ENCODE measurements around the gene CFAP69.
A peak's percentile ranks its signal among the peaks of the same experiment; 100 is the strongest.

The CFAP69 gene

GRCh38 chr7:90270431-90271178 lies 25.6 kb downstream of the CFAP69 start:
- Mint-ChIP-seq H3K36me3 (ENCODE audit: low read depth) (no peaks in the 10 kb centered on the region), H3K4me3 (no peak overlapping the region), H3K27me3 (peaks cover 2% of the 10 kb centered on the region), H3K9me3 (no peaks in the 10 kb centered on the region), H3K27ac (no peak overlapping the region), H3K4me1 (no peaks in the 10 kb centered on the region)
- ATAC-seq (no peak), DNase-seq (no peak)

DNA sequence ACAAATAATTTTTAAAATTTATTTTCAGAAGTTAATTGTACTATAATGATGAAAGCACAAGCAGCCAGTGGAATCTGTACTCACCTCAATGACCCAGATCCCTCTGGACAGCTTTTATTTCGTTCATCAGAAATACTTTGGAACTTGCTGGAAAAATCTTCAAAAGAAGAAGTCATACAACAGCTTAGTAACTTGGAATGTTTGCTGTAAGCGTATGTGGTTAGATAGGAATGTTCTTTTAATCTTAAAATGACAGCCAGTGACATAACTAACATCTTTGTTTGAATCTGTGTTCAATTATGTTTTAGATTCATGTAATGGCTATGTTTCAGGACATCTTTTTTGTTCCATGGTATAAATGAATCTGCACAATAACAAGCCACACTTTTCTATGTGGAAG lies 26.8 kb downstream of the CFAP69 start:
- H3K36me3 Mint-ChIP-seq (ENCODE audit: low read depth): no peaks in the 10 kb centered on the region
- H3K9me3 Mint-ChIP-seq: no peaks in the 10 kb centered on the region
- H3K27me3 Mint-ChIP-seq: peaks cover 2% of the 10 kb centered on the region
- H3K4me3 Mint-ChIP-seq: no peak overlapping the region
- no peaks in the 10 kb centered on the region for H3K4me1 Mint-ChIP-seq
- ATAC-seq: no peak
- H3K27ac Mint-ChIP-seq: no peak overlapping the region
- DNase-seq: no peak

GRCh38 chr7:90272242-90272641 lies 27.3 kb downstream of the CFAP69 start:
- H3K4me3 Mint-ChIP-seq: no peak overlapping the region
- peaks cover 2% of the 10 kb centered on the region for H3K27me3 Mint-ChIP-seq
- no peak for ATAC-seq
- H3K4me1 Mint-ChIP-seq: no peaks in the 10 kb centered on the region
- no peaks in the 10 kb centered on the region for H3K36me3 Mint-ChIP-seq (ENCODE audit: low read depth)
- no peak for DNase-seq
- H3K9me3 Mint-ChIP-seq: no peaks in the 10 kb centered on the region
- no peak overlapping the region for H3K27ac Mint-ChIP-seq

DNA sequence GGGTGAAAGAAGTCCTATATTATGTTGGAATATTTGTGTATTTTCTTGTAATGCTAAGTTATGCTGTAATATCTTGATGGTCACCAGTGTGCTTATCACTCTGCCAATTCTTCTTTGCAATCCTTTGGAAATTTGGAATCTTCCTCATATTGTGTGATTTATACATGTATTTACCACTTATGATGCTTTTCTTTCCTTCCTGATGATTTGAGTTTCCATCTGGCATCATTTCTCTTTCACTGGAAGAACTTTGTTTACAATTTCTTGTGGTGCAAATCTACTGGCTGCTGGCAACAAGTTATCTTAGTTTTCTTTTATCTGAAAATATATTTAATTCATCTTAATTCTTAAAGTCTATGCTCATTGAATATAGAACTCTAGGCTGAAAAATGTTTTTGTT lies 29.2 kb downstream of the CFAP69 start:
- no peak overlapping the region for H3K4me3 Mint-ChIP-seq
- ATAC-seq (no peak), DNase-seq (no peak)
- H3K4me1 Mint-ChIP-seq: no peaks in the 10 kb centered on the region
- H3K27ac Mint-ChIP-seq: no peak overlapping the region
- peaks cover 2% of the 10 kb centered on the region for H3K27me3 Mint-ChIP-seq
- no peaks in the 10 kb centered on the region for H3K36me3 Mint-ChIP-seq (ENCODE audit: low read depth)
- no peaks in the 10 kb centered on the region for H3K9me3 Mint-ChIP-seq

DNA sequence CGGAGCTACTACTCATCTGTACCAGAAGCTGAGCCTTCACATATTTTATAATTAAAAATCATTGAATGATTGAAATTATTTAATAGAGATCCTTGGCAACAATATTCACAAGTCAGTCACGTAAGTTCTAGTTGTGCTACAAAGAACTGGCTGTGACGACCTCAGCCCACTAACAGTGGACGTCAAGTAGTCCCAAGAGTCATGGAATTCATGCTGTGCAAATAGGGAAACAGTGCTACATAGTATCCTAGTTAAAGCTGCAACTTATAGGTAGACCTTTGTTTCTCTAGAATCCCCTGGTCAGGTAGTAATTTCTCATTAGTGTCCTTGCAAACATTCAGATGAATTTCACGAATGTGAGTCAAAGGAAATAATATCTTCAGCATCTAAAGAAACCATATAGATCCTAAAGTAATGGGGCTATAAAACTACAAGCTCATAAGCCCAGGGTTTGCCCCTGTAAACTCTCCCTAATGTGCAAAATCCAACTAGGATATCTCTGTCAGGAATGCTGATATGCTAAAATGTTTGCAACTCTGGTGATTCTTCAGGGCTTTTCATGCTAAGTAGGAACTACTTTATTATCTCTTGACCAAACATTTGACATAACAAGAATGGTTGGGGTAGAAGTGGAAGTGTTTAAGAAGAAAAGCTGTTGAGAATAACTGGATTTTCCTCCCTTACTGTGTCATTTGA lies 31.2 kb downstream of the CFAP69 start:
- Mint-ChIP-seq H3K4me1 (no peaks in the 10 kb centered on the region), H3K9me3 (no peaks in the 10 kb centered on the region), H3K4me3 (no peak overlapping the region), H3K27me3 (no peaks in the 10 kb centered on the region), H3K36me3 (ENCODE audit: low read depth) (no peaks in the 10 kb centered on the region), H3K27ac (no peak overlapping the region)
- ATAC-seq (no peak), DNase-seq (no peak)

- peaks cover 1% of the 10 kb centered on the region for H3K4me1 Mint-ChIP-seq
- no peak overlapping the region for H3K4me3 Mint-ChIP-seq
- no peaks in the 10 kb centered on the region for H3K27me3 Mint-ChIP-seq
- H3K9me3 Mint-ChIP-seq: peaks cover 8% of the 10 kb centered on the region
- ATAC-seq (no peak), DNase-seq (no peak)
- H3K36me3 Mint-ChIP-seq (ENCODE audit: low read depth): no peaks in the 10 kb centered on the region
- H3K27ac Mint-ChIP-seq: no peak overlapping the region
Measured at GRCh38 chr7:90288154-90288553, 43.2 kb downstream of the CFAP69 start.

- H3K9me3 Mint-ChIP-seq: peaks cover 8% of the 10 kb centered on the region
- peaks cover 2% of the 10 kb centered on the region for H3K36me3 Mint-ChIP-seq (ENCODE audit: low read depth)
- no peak overlapping the region for H3K27ac Mint-ChIP-seq
- no peaks in the 10 kb centered on the region for H3K4me1 Mint-ChIP-seq
- DNase-seq (no peak), ATAC-seq (no peak)
- H3K4me3 Mint-ChIP-seq: no peak overlapping the region
- peaks cover 4% of the 10 kb centered on the region for H3K27me3 Mint-ChIP-seq
Measured at GRCh38 chr7:90290244-90291113, 45.5 kb downstream of the CFAP69 start.

DNA sequence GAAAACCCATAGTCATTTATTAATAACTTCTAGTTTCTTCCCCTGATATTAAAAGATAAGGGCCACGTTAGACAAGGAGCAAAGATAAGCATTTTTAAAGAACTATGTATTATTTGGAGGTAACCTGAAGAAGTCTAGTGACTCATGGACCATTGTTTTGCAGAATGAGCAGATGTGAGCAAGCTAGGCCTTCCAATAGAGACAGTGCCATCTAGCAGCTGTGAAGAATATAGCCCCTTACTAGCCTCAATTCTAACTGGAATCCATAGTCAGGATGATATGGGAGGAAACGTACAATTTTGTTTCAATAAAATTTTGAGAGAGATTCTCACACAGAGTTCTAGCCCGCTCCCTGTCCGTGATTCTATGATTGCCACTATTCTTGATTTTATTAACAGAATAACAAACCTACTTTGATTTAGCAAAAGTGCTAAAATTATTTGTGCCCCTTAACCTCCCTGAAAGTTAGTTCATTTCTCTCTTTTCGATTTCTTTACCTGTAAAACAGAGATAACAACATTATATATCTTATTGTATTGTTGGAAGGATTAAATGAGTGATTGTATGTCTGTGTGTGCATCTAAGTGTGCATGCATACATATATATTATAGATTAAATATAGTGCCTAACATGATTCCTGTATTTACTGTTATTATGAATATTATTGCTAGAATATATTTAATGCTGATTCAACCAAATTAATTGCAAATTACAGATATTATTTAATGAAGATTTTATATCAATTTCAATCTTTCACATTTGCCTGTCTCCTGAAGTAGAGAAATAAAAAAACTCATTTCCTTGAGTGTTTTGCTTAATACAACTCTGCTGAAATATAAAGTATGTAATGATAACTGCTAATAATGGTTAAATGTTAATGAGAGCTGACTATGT lies 53.4 kb downstream of the CFAP69 start:
- H3K4me3 Mint-ChIP-seq: no peak overlapping the region
- DNase-seq (no peak), ATAC-seq (peak; percentile 76)
- no peaks in the 10 kb centered on the region for H3K9me3 Mint-ChIP-seq
- H3K4me1 Mint-ChIP-seq: no peaks in the 10 kb centered on the region
- no peak overlapping the region for H3K27ac Mint-ChIP-seq
- H3K27me3 Mint-ChIP-seq: peaks cover 4% of the 10 kb centered on the region
- H3K36me3 Mint-ChIP-seq (ENCODE audit: low read depth): peaks cover 2% of the 10 kb centered on the region

- Mint-ChIP-seq H3K27me3 (no peaks in the 10 kb centered on the region), H3K4me3 (no peak overlapping the region), H3K27ac (no peak overlapping the region), H3K36me3 (ENCODE audit: low read depth) (no peaks in the 10 kb centered on the region), H3K9me3 (no peaks in the 10 kb centered on the region), H3K4me1 (no peaks in the 10 kb centered on the region)
- no peak for DNase-seq
- ATAC-seq: no peak
Measured at GRCh38 chr7:90303241-90303640, 58.3 kb downstream of the CFAP69 start.

GRCh38 chr7:90309872-90310271 lies 64.9 kb downstream of the CFAP69 start:
- no peak for DNase-seq

GRCh38 chr7:90311175-90311574 lies 66.2 kb downstream of the CFAP69 start:
- Mint-ChIP-seq H3K36me3 (ENCODE audit: low read depth) (no peaks in the 10 kb centered on the region), H3K27me3 (peaks cover 7% of the 10 kb centered on the region), H3K9me3 (no peaks in the 10 kb centered on the region), H3K4me3 (no peak overlapping the region), H3K27ac (no peak overlapping the region), H3K4me1 (no peaks in the 10 kb centered on the region)
- ATAC-seq (no peak), DNase-seq (no peak)

More at GRCh38 chr7:90309872-90310271, 64.9 kb downstream of the CFAP69 start:
- H3K4me1 Mint-ChIP-seq: no peaks in the 10 kb centered on the region
- no peaks in the 10 kb centered on the region for H3K36me3 Mint-ChIP-seq (ENCODE audit: low read depth)
- peaks cover 4% of the 10 kb centered on the region for H3K27me3 Mint-ChIP-seq
- H3K9me3 Mint-ChIP-seq: no peaks in the 10 kb centered on the region
- ATAC-seq: no peak
- no peak overlapping the region for H3K27ac Mint-ChIP-seq
- H3K4me3 Mint-ChIP-seq: no peak overlapping the region

GRCh38 chr7:90312745-90313144 lies 67.8 kb downstream of the CFAP69 start:
- no peak overlapping the region for H3K4me3 Mint-ChIP-seq
- H3K4me1 Mint-ChIP-seq: no peaks in the 10 kb centered on the region
- H3K9me3 Mint-ChIP-seq: no peaks in the 10 kb centered on the region
- ATAC-seq (no peak), DNase-seq (no peak)
- no peaks in the 10 kb centered on the region for H3K36me3 Mint-ChIP-seq (ENCODE audit: low read depth)
- no peak overlapping the region for H3K27ac Mint-ChIP-seq
- peaks cover 16% of the 10 kb centered on the region for H3K27me3 Mint-ChIP-seq

DNA sequence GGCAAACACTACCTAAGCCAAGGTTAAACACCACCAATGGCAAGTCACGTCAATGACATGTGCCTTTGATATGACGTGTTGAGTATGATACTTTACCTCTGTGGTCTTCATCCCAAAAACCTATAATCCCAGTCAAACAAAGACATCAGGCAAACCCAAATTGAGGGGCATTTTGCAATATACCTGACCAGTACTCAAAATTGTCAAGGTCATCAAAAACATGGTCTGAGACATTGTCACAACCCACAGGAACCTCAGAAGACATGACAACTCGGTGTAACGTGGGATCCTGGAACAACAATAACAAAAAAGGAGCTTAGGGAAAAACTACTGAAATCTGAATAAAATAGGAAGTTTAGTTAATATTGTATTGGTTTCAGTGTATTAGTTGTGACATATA lies 68.9 kb downstream of the CFAP69 start:
- ATAC-seq (no peak), DNase-seq (no peak)
- Mint-ChIP-seq H3K4me1 (no peaks in the 10 kb centered on the region), H3K27me3 (peaks cover 20% of the 10 kb centered on the region), H3K27ac (no peak overlapping the region), H3K9me3 (no peaks in the 10 kb centered on the region), H3K4me3 (no peak overlapping the region), H3K36me3 (ENCODE audit: low read depth) (no peaks in the 10 kb centered on the region)

DNA sequence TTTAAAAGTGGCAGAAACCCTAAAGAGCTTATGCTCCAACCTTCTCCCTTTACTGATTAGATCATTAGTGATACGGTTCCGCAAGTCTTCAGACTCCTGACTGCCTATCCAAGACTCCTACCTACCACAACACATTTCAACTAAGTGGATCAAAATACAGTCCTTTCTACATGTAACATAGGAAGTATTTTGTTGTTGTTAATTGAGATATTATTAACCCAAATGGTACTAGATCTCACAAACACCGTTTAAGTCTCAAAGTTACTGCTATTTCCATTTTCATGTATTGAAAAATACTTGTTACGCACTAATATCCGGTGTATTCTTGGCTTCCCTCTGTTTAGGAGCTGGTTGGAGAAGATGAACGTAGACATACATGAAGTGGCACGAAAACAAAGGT lies 75.0 kb downstream of the CFAP69 start:
- ATAC-seq (no peak), DNase-seq (no peak)
- Mint-ChIP-seq H3K4me3 (no peak overlapping the region), H3K27ac (no peak overlapping the region), H3K4me1 (peaks cover 4% of the 10 kb centered on the region), H3K27me3 (peaks cover 55% of the 10 kb centered on the region), H3K9me3 (no peaks in the 10 kb centered on the region), H3K36me3 (ENCODE audit: low read depth) (no peaks in the 10 kb centered on the region)
